Stomach (tissue), 4 donors: Measurements from ENCODE around the gene DOCK9.

Experiments used
- CTCF ChIP-seq, 7 experiments: fragments of 450-650 bp in 4 of 7; fragments of 200-600 bp in 3 of 7; sonication (generic) in 3 of 7; IDR thresholded peaks; one replicate each; pipeline ENCODE4 v1.5.1; 2016 to 2019; ENCODE audit warnings: antibody characterized with exemption in 7 of 7, control low read depth in 2 of 7, mild to moderate bottlenecking in 1 of 7
- EP300 ChIP-seq: sonication (generic); formaldehyde crosslinking; IDR thresholded peaks from one replicate; pipeline ENCODE4 v1.6.1; 2017; ENCODE audit warnings: antibody characterized with exemption
- POLR2A ChIP-seq, 4 donors: fragments of 450-650 bp; IDR thresholded peaks; one replicate each; pipeline ENCODE4 v1.6.1; 2016; ENCODE audit warnings: antibody characterized with exemption in 4 of 4, control low read depth in 2 of 4, mild to moderate bottlenecking in 1 of 4, moderate library complexity in 1 of 4

GRCh38 chr13:98916403-98916802 is 61.5 kb downstream of the DOCK9 start:
- no peak for TF ChIP-seq CTCF (IDR thresholded peaks at IDR 0.05)
- no peak for TF ChIP-seq POLR2A (IDR thresholded peaks at IDR 0.05)
- TF ChIP-seq EP300: no peak
